Activated naive CD4-positive, alpha-beta T cell (primary cell): Measurements from ENCODE around the gene PRKCH.
A peak's percentile ranks its signal among the peaks of the same experiment; 100 is the strongest.

Source experiments
- DNase-seq, 4 experiments: peaks; one replicate each; lab custom pipeline; 2025; lab: John Stamatoyannopoulos, UW

The PRKCH gene

DNA sequence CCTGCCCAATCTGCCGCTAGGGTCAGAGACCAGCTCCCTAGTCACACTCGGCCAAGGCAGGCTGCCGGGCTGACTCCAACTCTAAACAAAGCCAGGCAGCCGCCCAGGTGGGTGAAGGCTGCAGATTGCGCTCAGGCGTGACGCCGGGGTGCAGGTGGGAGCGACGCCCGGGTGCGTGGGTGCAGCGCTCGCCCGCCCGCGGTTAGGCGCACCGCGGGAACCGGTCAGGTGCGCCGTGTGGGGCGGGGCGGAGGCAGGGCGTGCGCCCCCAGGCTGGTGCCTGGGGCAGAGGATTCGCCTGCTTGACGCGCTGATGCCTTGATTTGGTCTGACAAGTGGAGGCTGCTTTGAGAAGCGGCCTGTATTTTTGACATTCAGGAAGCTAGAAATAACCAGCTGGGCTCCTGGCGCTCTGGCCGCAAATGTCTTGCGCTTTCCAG, 247.2 kb downstream of the PRKCH start:
- DNase-seq = peak in 2 of 4 experiments; percentile 15 to 51

DNA sequence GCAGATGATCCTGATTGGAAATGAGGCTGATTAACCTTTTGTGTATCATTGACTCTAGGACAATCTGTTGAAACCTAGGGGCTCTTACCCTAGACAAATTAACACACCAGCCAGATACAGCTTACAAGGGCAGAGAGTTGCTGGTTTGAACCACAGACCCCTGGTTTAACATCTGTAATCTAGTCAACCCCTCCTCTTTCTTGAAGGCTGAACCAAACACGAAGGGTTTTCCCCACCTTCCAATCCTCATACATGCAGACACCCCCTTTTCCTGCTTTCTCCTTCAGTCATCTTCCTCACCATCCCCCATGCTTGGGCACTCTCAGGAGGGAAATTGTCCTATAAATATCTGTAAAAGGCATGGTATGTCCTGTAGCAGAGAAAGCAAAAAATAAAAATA, 247.9 kb downstream of the PRKCH start:
- no peak for DNase-seq

GRCh38 chr14:61569812-61570548, 248.6 kb downstream of the PRKCH start:
- peak in 2 of 4 experiments; percentile 18 to 33 for DNase-seq

GRCh38 chr14:61570549-61571290, 249.3 kb downstream of the PRKCH start:
- DNase-seq = no peak

DNA sequence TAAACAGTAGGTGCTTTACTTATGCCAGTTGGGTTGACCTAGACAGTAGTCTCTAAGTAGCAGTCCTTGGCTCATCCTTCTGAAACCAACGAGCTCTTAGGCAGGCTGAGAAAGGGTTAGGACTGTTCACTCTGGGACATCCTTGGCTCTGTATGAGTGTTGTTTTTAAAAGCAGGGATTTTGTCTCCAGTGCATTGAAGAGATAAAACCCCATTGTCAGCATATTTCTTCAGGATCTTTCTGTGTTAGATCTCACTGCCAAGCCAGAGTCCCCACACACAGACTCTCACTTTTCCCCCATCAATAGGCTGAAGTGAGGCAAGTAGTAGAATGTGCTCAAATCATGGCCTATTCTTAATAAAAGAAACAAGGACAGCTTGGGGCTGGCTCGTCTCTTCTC, 250.5 kb downstream of the PRKCH start:
- no peak for DNase-seq

GRCh38 chr14:61573321-61573720, 251.9 kb downstream of the PRKCH start:
- DNase-seq = no peak

DNA sequence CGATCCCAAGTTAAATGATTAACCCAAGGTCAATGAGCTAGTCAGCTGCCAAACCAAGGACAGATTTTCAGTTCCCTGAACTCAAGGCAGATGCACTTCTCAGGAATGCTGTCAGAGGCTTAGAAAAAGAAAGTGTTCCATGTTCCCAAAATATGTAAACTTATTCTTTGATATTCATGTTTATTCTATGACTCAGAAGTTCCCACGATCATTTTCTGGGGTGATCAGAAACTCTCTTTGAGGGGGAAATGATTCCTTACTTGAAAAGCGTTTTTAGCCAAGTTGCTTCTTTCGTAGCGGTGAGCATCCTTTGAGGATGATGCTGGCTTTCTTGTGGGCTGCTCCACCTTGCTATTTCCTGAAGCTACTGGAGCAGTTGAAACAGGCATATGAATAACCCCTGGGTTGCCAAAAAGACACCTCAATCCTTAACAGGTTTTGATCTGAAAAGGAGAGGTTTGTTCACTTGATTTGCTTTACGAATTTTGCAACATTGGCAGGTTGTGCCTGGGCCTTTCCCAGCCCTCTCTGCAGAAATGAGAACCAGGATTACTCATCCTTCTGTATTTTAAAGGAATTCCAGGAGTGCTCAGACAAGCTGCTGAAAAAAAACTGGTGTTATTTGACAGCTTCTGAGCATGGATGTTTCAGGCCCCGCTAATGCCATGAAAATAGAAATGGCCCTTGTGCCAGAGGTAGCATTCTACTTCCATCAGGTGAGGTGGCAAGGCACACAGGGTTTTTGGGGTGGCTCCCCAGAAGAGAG, 252.6 kb downstream of the PRKCH start:
- DNase-seq = no peak

DNA sequence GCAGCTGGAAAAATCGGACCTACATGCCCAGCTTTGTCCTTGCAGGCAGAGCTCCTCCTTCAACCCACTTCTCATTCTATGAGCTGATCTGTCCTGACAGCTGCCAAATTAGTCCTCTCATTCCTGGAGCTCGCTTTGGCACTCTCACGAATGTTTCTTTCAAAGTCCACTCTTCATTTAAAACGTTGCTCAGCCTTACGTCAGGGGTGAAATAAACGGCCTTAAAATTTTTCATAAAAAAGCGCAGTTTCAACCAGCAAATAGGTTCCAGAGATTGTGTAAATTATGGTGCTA, 253.1 kb downstream of the PRKCH start:
- no peak for DNase-seq

DNA sequence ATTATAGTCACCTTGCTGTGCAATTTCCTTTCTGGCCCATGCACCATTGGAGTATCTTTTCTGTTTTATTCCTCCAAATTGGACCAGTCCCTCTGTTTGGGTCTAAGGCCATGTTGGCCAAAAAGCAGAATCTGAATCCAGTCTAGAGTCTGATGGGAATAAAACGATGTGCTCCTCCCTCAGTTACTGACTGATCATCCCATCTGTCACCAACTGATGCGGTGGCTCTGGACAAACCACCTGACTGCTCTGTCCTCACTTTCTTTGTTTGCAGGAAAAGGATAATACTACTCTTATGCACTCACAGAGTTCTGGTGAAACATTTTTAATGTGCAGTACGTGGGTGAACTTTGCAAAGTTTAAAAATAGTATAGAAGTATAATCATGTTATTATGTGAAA, 253.7 kb downstream of the PRKCH start:
- no peak for DNase-seq

GRCh38 chr14:61575551-61576150, 254.3 kb downstream of the PRKCH start:
- DNase-seq = no peak

DNA sequence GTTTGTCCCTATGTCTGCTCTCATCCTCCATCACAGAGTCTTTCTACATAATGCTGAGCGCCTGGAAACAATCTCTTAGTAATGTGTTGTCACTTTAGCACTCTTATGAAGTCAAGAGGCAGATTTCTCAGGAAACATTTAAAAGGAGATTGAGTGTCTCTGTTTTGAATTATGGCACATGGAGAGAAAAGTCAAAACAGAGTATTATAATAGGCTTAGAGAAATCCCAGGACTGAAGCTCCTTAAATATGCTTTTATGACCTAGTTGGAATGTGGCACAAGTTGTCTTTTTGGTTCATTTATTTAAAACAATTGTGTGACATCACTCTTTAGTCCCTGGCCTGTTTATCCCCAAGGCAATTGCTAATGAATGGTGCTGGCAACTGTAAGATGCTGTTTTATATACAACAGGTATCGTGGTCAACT, 256.1 kb downstream of the PRKCH start:
- DNase-seq = no peak

GRCh38 chr14:61578745-61579144, 257.4 kb downstream of the PRKCH start:
- DNase-seq = no peak

GRCh38 chr14:61581340-61581739, 260.0 kb downstream of the PRKCH start:
- DNase-seq = no peak

DNA sequence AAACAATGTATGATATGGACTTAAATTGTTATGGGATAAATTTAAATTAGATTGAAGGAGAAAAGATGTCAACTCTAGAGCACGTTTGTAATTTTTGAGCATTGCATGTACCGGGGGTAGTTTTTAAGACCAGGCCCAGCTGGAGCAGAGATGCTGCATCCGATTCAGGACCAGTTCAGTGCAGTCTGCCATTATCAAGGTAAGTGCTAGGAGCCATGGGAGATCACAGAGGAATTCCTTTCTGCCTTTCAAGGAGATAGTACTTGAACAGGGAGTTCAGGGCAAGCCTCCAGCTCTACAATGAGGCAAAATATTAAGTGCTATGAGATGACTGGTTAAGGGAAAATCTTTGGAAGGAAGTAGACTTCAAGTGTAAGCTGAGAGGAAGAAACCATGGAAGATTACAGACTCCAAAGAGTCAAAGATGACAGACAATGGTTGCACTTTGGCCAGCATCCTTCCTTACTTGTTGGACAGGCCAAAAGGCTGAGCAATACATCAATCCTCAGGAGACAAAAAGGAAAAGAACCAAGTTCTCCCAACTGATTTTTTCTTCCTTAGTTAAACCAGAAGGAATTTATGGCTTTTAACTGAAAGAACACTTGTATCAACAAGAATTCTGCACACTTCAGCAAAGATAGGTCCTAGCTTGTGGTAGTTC, 260.7 kb downstream of the PRKCH start:
- DNase-seq = no peak

- DNase-seq = no peak
These were observed 261.4 kb downstream of the PRKCH start for GRCh38 chr14:61582815-61583214.

- DNase-seq = no peak
These were observed 263.0 kb downstream of the PRKCH start for GRCh38 chr14:61584331-61584741.

DNA sequence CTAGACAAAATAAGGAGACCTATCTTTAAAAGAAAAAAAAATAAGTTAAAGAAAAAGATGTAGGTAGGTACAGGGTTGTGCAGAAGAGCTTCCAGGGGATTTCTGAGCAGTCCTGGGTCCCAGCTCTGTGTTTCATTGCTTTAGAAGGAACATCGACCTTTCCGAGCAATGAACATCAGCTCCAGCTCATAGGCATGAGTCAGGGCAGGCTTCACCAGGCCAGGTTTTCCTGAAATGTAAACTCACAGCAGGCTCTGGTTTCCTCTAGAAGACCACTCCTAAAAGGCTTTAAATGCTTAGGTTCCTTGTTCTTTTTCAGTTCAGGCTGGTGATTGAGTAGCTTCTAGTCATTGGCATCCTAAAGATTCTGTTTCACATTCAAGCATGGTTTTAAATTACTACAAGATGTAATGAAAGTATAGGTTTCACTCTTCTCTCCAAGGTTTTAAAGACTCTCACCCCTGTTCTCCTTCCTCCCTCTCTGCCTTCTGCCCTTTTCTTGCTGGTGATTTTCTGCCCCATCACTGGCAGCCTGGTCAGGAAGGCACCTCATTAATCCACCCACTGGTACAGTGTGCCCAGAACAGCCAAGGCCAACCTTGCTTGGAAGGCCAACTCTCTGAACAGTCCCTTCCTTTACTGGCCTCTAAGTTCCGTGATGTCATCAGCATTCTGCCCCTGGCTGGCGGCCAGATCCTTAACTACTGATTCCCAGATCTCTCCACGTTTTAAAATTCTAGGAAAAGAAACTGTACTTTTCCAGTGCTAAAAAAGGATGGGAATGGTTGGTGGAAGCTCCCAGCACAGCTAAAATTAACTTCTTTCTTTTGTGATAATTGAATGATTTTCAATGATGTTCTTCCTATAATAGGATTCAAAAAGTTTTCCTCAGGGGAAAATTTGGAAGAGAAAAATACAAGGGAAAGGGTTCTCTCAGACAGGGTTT, 264.5 kb downstream of the PRKCH start:
- no peak for DNase-seq

GRCh38 chr14:61586544-61587055, 265.2 kb downstream of the PRKCH start:
- no peak for DNase-seq

DNA sequence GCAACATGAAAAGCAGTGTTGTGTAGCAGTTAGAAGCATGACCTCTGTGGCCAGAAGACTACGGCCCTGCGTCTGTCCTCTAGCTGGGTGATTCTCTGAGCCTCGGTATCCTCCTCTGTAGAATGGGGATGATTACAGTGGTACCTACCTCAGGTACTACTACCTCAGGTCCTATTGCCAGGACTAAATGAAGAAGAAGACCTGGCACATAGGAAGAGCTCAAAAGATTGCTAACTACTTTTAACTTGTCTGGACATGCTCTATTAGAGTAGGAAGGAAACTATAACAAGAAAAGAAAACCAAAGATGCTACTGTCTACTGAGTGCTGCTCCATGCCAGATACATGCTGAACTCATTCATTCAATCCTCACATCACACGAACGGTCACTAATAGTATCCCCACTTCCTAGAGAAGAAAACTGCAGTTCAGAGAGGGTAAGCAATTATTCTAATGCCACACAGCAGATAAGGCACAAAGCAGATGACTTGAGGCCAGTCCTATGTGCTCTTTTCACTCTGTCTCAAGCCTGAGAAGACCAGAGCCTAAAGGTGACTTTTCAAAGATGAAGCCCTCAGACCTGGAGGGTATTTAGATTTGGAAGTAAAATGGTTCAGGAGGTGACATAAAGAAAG, 265.8 kb downstream of the PRKCH start:
- DNase-seq = no peak

- DNase-seq = no peak
These were observed 267.1 kb downstream of the PRKCH start for GRCh38 chr14:61588419-61588901.
